GM04504 (cell line): ENCODE data around the gene KICS2.

ENCODE experiments used
- DNase-seq: peaks from one replicate; pipeline ENCODE4 v3.0.0-alpha.2; 2012; ENCODE audit warnings: low read depth

KICS2 gene

GRCh38 chr12:64173456-64173855, 48.6 kb downstream of the KICS2 start:
- no peak for DNase-seq
